ENCODE measurements around the gene VNN1. TPM values are rescaled to one million over a fixed set of nuclear protein-coding genes. Genes with fewer than 3 reads are reported as not detected.
A peak's percentile ranks its signal among the peaks of the same experiment; 100 is the strongest.

Gene VNN1
- total RNA-seq, 2 donors from 2014 or later = 0.19 to 1.1 TPM

- Histone ChIP-seq H3K4me1 (no peaks in the 10 kb centered on the region), H3K36me3 (no peaks in the 10 kb centered on the region), H3K27me3 (no peaks in the 10 kb centered on the region), H3K27ac (no peak overlapping the region), H3K4me3 (no peak overlapping the region), H3K9me3 (no peaks in the 10 kb centered on the region)
- TF ChIP-seq CTCF (IDR thresholded peaks at IDR 0.05) = peak; percentile 27 to 66
- DNase-seq (ENCODE audit: low spot score) = no peak
Measured at GRCh38 chr6:132669690-132670291, 44.1 kb downstream of the VNN1 start.

GRCh38 chr6:132666118-132666517 lies 47.7 kb downstream of the VNN1 start:
- Histone ChIP-seq H3K4me1 (no peaks in the 10 kb centered on the region), H3K27me3 (no peaks in the 10 kb centered on the region), H3K4me3 (no peak overlapping the region), H3K27ac (no peak overlapping the region), H3K36me3 (no peaks in the 10 kb centered on the region), H3K9me3 (no peaks in the 10 kb centered on the region)
- DNase-seq (ENCODE audit: low spot score) = no peak
- no peak for TF ChIP-seq CTCF (IDR thresholded peaks at IDR 0.05)

- Histone ChIP-seq H3K27me3 (no peaks in the 10 kb centered on the region), H3K4me1 (no peaks in the 10 kb centered on the region), H3K9me3 (no peaks in the 10 kb centered on the region), H3K36me3 (no peaks in the 10 kb centered on the region), H3K27ac (no peak overlapping the region), H3K4me3 (no peak overlapping the region)
- no peak for TF ChIP-seq CTCF (IDR thresholded peaks at IDR 0.05)
- DNase-seq (ENCODE audit: low spot score) = no peak
Measured at GRCh38 chr6:132664309-132665034, 49.4 kb downstream of the VNN1 start.

GRCh38 chr6:132663661-132664060 lies 50.2 kb downstream of the VNN1 start:
- no peaks in the 10 kb centered on the region for H3K9me3 ChIP-seq
- H3K4me1 ChIP-seq = no peaks in the 10 kb centered on the region
- no peak overlapping the region for H3K27ac ChIP-seq
- no peaks in the 10 kb centered on the region for H3K27me3 ChIP-seq
- TF ChIP-seq CTCF (IDR thresholded peaks at IDR 0.05) = no peak
- DNase-seq (ENCODE audit: low spot score) = no peak
- H3K4me3 ChIP-seq = no peak overlapping the region
- H3K36me3 ChIP-seq = no peaks in the 10 kb centered on the region

- no peaks in the 10 kb centered on the region for H3K36me3 ChIP-seq
- no peaks in the 10 kb centered on the region for H3K9me3 ChIP-seq
- TF ChIP-seq CTCF (IDR thresholded peaks at IDR 0.05) = no peak
- H3K27me3 ChIP-seq = no peaks in the 10 kb centered on the region
- no peak overlapping the region for H3K27ac ChIP-seq
- no peak for DNase-seq (ENCODE audit: low spot score)
- no peaks in the 10 kb centered on the region for H3K4me1 ChIP-seq
- no peak overlapping the region for H3K4me3 ChIP-seq
Measured at GRCh38 chr6:132661906-132662305, 51.9 kb downstream of the VNN1 start.
